Body of pancreas (tissue), 4 donors: ENCODE results near the gene CCDC146. TPM values are rescaled to one million over a fixed set of nuclear protein-coding genes. Genes with fewer than 3 reads are reported as not detected.

ENCODE experiments used
- ATAC-seq: fragments of 150-250 bp; one replicate; pipeline ENCODE4 v1.9.1; 2016
- DNase-seq, 4 donors: peaks; one replicate each; pipeline ENCODE4 v3.0.0-alpha.2; 2019
- H3K27ac ChIP-seq, 4 donors: fragments of 200-600 bp; sonication (generic); 1 replicate in 3 of 4; 2 replicates in 1 of 4; pipeline versions ENCODE4 v1.5.1 to v1.6.1; 2016 to 2019; ENCODE audit warnings: mild to moderate bottlenecking in 1 of 4, mixed read lengths in 1 of 4, moderate library complexity in 1 of 4
- H3K27me3 ChIP-seq, 2 donors: fragments of 200-600 bp; sonication (generic); one replicate each; pipeline ENCODE4 v1.6.0; 2016; ENCODE audit warnings: mild to moderate bottlenecking in 1 of 2
- H3K36me3 ChIP-seq, 2 donors: fragments of 200-600 bp; sonication (generic); replicated peaks in 1 of 2; 2 replicates each; pipeline ENCODE4 v1.5.1; 2016; ENCODE audit warnings: low read depth in 2 of 2; ENCODE audit not compliant: insufficient read depth in 1 of 2
- H3K4me1 ChIP-seq: fragments of 200-600 bp; sonication (generic); one replicate; pipeline ENCODE4 v1.6.0; 2016
- H3K4me3 ChIP-seq, 2 donors: fragments of 200-600 bp; sonication (generic); 1 replicate in 1 of 2; 2 replicates in 1 of 2; pipeline ENCODE4 v1.5.1; 2016 to 2019
- H3K9me3 ChIP-seq, 3 donors: fragments of 200-600 bp; sonication (generic); 1 replicate in 2 of 3; 2 replicates in 1 of 3; pipeline ENCODE4 v1.5.1; 2016
- CTCF ChIP-seq, 7 experiments: fragments of 450-650 bp in 4 of 7; fragments of 200-600 bp in 3 of 7; sonication (generic) in 3 of 7; IDR thresholded peaks; one replicate each; pipeline ENCODE4 v1.5.1; 2016 to 2019; ENCODE audit warnings: antibody characterized with exemption in 7 of 7
- POLR2A ChIP-seq, 3 donors: fragments of 450-650 bp; IDR thresholded peaks; one replicate each; pipeline ENCODE4 v1.6.1; 2016; ENCODE audit warnings: antibody characterized with exemption in 3 of 3, mild to moderate bottlenecking in 2 of 3
- WGBS, 2 donors: methylation state at CpG; one replicate each; pipeline ENCODE4 v1.1.5; 2017; 5-methylcytosine and 5-hydroxymethylcytosine counted together
- intact Hi-C: fragments of 100-400 bp; cut with DNase I; formaldehyde crosslinking; loops from one replicate; pipeline ENCODE4 v1.15.1; 2023
- total RNA-seq, 2 donors: library from RNA; depleted of rRNA; stranded (reverse); fragments of >200 nt; gene quantifications; one replicate each; pipeline ENCODE4 v1.1.0, GENCODE V29; 2016

The CCDC146 gene
- total RNA-seq, 2 donors from 2014 or later = 3.3 to 7.5 TPM

GRCh38 chr7:77276120-77276519, 153.7 kb downstream of the CCDC146 start:
- no peak overlapping the region for H3K27ac ChIP-seq
- no peaks in the 10 kb centered on the region for H3K9me3 ChIP-seq
- DNase-seq (no peak), ATAC-seq (no peak)
- no peaks in the 10 kb centered on the region for H3K27me3 ChIP-seq
- no peaks in the 10 kb centered on the region for H3K36me3 ChIP-seq
- H3K4me1 ChIP-seq = peaks cover under 1% of the 10 kb centered on the region
- intact Hi-C loops = no loop called here
- 58 to 65% methylated on average over 4 of the region's 4 CpGs for WGBS, 2 donors
- TF ChIP-seq CTCF (IDR thresholded peaks at IDR 0.05) (no peak), POLR2A (IDR thresholded peaks at IDR 0.05) (no peak)
- H3K4me3 ChIP-seq = no peak overlapping the region

GRCh38 chr7:77281780-77282478, 159.5 kb downstream of the CCDC146 start:
- DNase-seq = peak in 2 of 4 donors; percentile 28 to 41
- peak; percentile 30 for ATAC-seq

GRCh38 chr7:77282897-77283296, 160.5 kb downstream of the CCDC146 start:
- intact Hi-C loops = no loop called here
- peaks cover 13% of the 10 kb centered on the region for H3K4me1 ChIP-seq
- H3K27ac ChIP-seq = no peak overlapping the region
- 65 to 74% methylated on average over 1 of the region's 1 CpG for WGBS, 2 donors
- DNase-seq = no peak
- no peaks in the 10 kb centered on the region for H3K9me3 ChIP-seq
- H3K36me3 ChIP-seq = no peaks in the 10 kb centered on the region
- no peak for ATAC-seq
- no peak overlapping the region for H3K4me3 ChIP-seq
- no peaks in the 10 kb centered on the region for H3K27me3 ChIP-seq
- TF ChIP-seq CTCF (IDR thresholded peaks at IDR 0.05) = no peak

More at GRCh38 chr7:77281780-77282478, 159.5 kb downstream of the CCDC146 start:
- Histone ChIP-seq H3K27ac (no peak overlapping the region), H3K36me3 (no peaks in the 10 kb centered on the region), H3K9me3 (no peaks in the 10 kb centered on the region), H3K4me1 (peaks cover 13% of the 10 kb centered on the region), H3K27me3 (no peaks in the 10 kb centered on the region), H3K4me3 (no peak overlapping the region)
- 27 to 44% methylated on average over 3 of the region's 3 CpGs for WGBS, 2 donors
- TF ChIP-seq CTCF (IDR thresholded peaks at IDR 0.05) (no peak), POLR2A (IDR thresholded peaks at IDR 0.05) (no peak)
- intact Hi-C loops = no loop called here

- Histone ChIP-seq H3K36me3 (no peaks in the 10 kb centered on the region), H3K9me3 (no peaks in the 10 kb centered on the region), H3K27me3 (no peaks in the 10 kb centered on the region), H3K27ac (no peak overlapping the region), H3K4me1 (peaks cover 13% of the 10 kb centered on the region), H3K4me3 (no peak overlapping the region)
- intact Hi-C loops = no loop called here
- 91 to 93% methylated on average over 4 of the region's 4 CpGs for WGBS, 2 donors
- no peak for DNase-seq
- TF ChIP-seq CTCF (IDR thresholded peaks at IDR 0.05) = no peak
- no peak for TF ChIP-seq POLR2A (IDR thresholded peaks at IDR 0.05)
- ATAC-seq = no peak
Measured at GRCh38 chr7:77284005-77284404, 161.6 kb downstream of the CCDC146 start.

- ATAC-seq = no peak
- peaks cover 13% of the 10 kb centered on the region for H3K4me1 ChIP-seq
- 72 to 74% methylated on average over 2 of the region's 2 CpGs for WGBS, 2 donors
Measured at GRCh38 chr7:77284616-77285015, 162.2 kb downstream of the CCDC146 start.

More at GRCh38 chr7:77284616-77285015, 162.2 kb downstream of the CCDC146 start:
- Histone ChIP-seq H3K36me3 (no peaks in the 10 kb centered on the region), H3K27me3 (no peaks in the 10 kb centered on the region), H3K27ac (no peak overlapping the region), H3K9me3 (no peaks in the 10 kb centered on the region), H3K4me3 (no peak overlapping the region)
- no peak for TF ChIP-seq CTCF (IDR thresholded peaks at IDR 0.05)
- TF ChIP-seq POLR2A (IDR thresholded peaks at IDR 0.05) = no peak
- intact Hi-C loops = no loop called here
- DNase-seq = no peak
